Esophagus muscularis mucosa (tissue), 4 donors: ENCODE results near the gene ADGRB3. TPM values are rescaled to one million over a fixed set of nuclear protein-coding genes. Genes with fewer than 3 reads are reported as not detected.
"Not testable (repeated sequence)": the region's sequence is repeated elsewhere in the genome, so short reads cannot be mapped to it uniquely, and the experiment has no call there.

Experiments
- DNase-seq: peaks from one replicate; pipeline ENCODE4 v3.0.0-alpha.2; 2017; ENCODE audit errors: extremely low spot score
- H3K27ac ChIP-seq, 4 donors: fragments of 200-600 bp; sonication (generic); replicated peaks in 1 of 4; 1 replicate in 3 of 4; 2 replicates in 1 of 4; pipeline ENCODE4 v1.5.1; 2016 to 2019; ENCODE audit warnings: mild to moderate bottlenecking in 1 of 4
- H3K27me3 ChIP-seq, 4 donors: fragments of 200-600 bp; sonication (generic); one replicate each; pipeline versions ENCODE4 v1.5.1 to v1.6.0; 2016 to 2019
- H3K36me3 ChIP-seq, 4 donors: fragments of 200-600 bp; sonication (generic); one replicate each; pipeline ENCODE4 v1.5.1; 2016 to 2019
- H3K4me1 ChIP-seq, 4 donors: fragments of 200-600 bp; sonication (generic); one replicate each; pipeline ENCODE4 v1.5.1; 2016 to 2019
- H3K4me3 ChIP-seq, 4 donors: fragments of 200-600 bp; sonication (generic); 1 replicate in 2 of 4; 2 replicates in 2 of 4; pipeline ENCODE4 v1.5.1; 2016 to 2019; ENCODE audit warnings: mild to moderate bottlenecking in 4 of 4, moderate library complexity in 1 of 4
- H3K9me3 ChIP-seq, 4 donors: fragments of 200-600 bp; sonication (generic); 1 replicate in 3 of 4; 2 replicates in 1 of 4; pipeline ENCODE4 v1.5.1; 2016 to 2019
- CTCF ChIP-seq, 3 experiments: fragments of 200-600 bp in 2 of 3; fragments of 450-650 bp in 1 of 3; sonication (generic) in 2 of 3; IDR thresholded peaks; one replicate each; pipeline ENCODE4 v1.5.1; 2017 to 2019; ENCODE audit warnings: antibody characterized with exemption in 3 of 3, mild to moderate bottlenecking in 2 of 3, moderate library complexity in 1 of 3
- EP300 ChIP-seq: sonication (generic); formaldehyde crosslinking; IDR thresholded peaks from one replicate; pipeline ENCODE4 v1.6.1; 2017; ENCODE audit warnings: antibody characterized with exemption
- POLR2A ChIP-seq: fragments of 450-650 bp; IDR thresholded peaks from one replicate; pipeline ENCODE4 v1.6.1; 2017; ENCODE audit warnings: antibody characterized with exemption, moderate library complexity, mild to moderate bottlenecking, low read depth
- POLR2AphosphoS5 ChIP-seq, 2 donors: sonication (generic); formaldehyde crosslinking; IDR thresholded peaks; one replicate each; pipeline ENCODE4 v1.6.1; 2017; ENCODE audit warnings: antibody characterized with exemption in 2 of 2
- WGBS: methylation state at CpG from one replicate; pipeline ENCODE4 v1.1.5; 2018; 5-methylcytosine and 5-hydroxymethylcytosine counted together
- intact Hi-C: fragments of 100-400 bp; cut with DNase I; formaldehyde crosslinking; loops from one replicate; pipeline ENCODE4 v1.15.1; 2023
- total RNA-seq, 4 donors: library from RNA; depleted of rRNA; stranded (reverse); fragments of >200 nt; gene quantifications; one replicate each; pipeline versions ENCODE4 v1.1.0 to v1.2.1, GENCODE V29; 2016

ADGRB3 gene
- total RNA-seq, 4 donors from 2014 or later, result 4.9 to 6.3 (median 5.8) TPM

GRCh38 chr6:68776354-68776753, 141.3 kb downstream of the ADGRB3 start:
- Histone ChIP-seq H3K4me1 (peaks cover 0 to 4% (median 0%) of the 10 kb centered on the region in 4 donors), H3K36me3 (no peaks in the 10 kb centered on the region), H3K27ac (no peak overlapping the region), H3K4me3 (no peak overlapping the region), H3K9me3 (no peaks in the 10 kb centered on the region), H3K27me3 (no peaks in the 10 kb centered on the region)
- TF ChIP-seq POLR2A, result no peak
- TF ChIP-seq CTCF (IDR thresholded peaks at IDR 0.05), result no peak
- TF ChIP-seq EP300, result no peak
- TF ChIP-seq POLR2AphosphoS5 (IDR thresholded peaks at IDR 0.05), result no peak
- no peak for DNase-seq
- WGBS, result 72% methylated on average over 2 of the region's 2 CpGs
- intact Hi-C loops, result loop anchor here (5.0 kb wide), 1 partner anchor 139 kb away; the partner anchor contains the start of gene ADGRB3

DNA sequence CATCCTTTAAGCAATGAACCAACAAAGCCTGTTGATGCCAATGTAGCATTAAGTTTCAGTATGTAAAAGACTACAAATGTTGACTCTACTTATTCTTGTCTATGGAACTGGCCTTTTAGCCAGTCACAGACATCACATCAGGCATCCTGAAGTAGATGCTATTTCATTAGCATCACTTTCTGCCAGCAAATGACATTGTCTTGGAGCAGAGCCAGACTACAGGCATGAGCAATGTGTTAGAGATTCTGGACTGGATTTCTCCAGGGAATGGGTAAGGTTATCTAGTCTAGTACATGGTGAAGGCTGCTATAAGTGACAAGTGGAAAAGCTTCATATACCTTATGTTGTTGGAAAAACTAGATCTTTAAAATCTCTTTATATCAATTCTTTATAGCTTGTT, 142.9 kb downstream of the ADGRB3 start:
- intact Hi-C loops, result loop anchor here (5.0 kb wide), 1 partner anchor 141 kb away; the partner anchor contains the start of gene ADGRB3
- Histone ChIP-seq H3K4me1 (peaks cover 0 to 4% (median 0%) of the 10 kb centered on the region in 4 donors), H3K27me3 (no peaks in the 10 kb centered on the region), H3K9me3 (no peaks in the 10 kb centered on the region), H3K27ac (no peak overlapping the region), H3K36me3 (no peaks in the 10 kb centered on the region), H3K4me3 (no peak overlapping the region)
- TF ChIP-seq CTCF (IDR thresholded peaks at IDR 0.05) (no peak), POLR2AphosphoS5 (IDR thresholded peaks at IDR 0.05) (no peak), POLR2A (no peak), EP300 (no peak)
- DNase-seq, result no peak

GRCh38 chr6:68778356-68779020, 143.4 kb downstream of the ADGRB3 start:
- 53% methylated on average over 5 of the region's 5 CpGs for WGBS
- H3K9me3 ChIP-seq, result no peaks in the 10 kb centered on the region
- intact Hi-C loops, result loop anchor here (5.0 kb wide), 1 partner anchor 141 kb away; the partner anchor contains the start of gene ADGRB3
- H3K4me3 ChIP-seq, result no peak overlapping the region
- DNase-seq, result no peak
- no peaks in the 10 kb centered on the region for H3K36me3 ChIP-seq
- H3K4me1 ChIP-seq, result peaks cover 0 to 4% (median 0%) of the 10 kb centered on the region in 4 donors
- no peak overlapping the region for H3K27ac ChIP-seq
- TF ChIP-seq EP300, result no peak
- TF ChIP-seq CTCF (IDR thresholded peaks at IDR 0.05), result peak; percentile 33 to 44 (median 35)
- TF ChIP-seq POLR2AphosphoS5 (IDR thresholded peaks at IDR 0.05), result no peak
- H3K27me3 ChIP-seq, result no peaks in the 10 kb centered on the region

DNA sequence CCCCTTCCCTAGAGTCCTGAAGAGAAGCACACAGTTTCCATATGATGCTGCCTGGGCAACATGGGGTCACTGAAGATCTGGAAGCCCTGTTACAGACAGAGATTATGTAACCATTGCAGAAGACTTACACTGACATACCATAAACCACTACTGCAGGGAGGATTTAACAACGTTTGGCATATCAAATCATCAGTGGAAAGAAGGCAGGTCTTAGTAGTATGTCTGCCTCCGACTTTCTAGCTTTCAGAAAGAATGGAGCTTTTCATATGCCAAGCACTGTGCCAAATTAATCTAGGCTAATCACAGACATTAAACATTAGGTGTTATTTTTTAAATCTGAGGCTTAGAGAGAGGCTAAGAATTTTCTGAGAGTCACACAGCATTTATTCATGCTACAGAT, 144.3 kb downstream of the ADGRB3 start:
- Histone ChIP-seq H3K9me3 (no peaks in the 10 kb centered on the region), H3K4me1 (peaks cover 0 to 4% (median 0%) of the 10 kb centered on the region in 4 donors), H3K36me3 (no peaks in the 10 kb centered on the region), H3K4me3 (no peak overlapping the region), H3K27ac (no peak overlapping the region), H3K27me3 (no peaks in the 10 kb centered on the region)
- no peak for DNase-seq
- WGBS, result 44% methylated on average over 2 of the region's 2 CpGs
- intact Hi-C loops, result loop anchor here (5.0 kb wide), 1 partner anchor 142 kb away; the partner anchor contains the start of gene ADGRB3
- TF ChIP-seq CTCF (IDR thresholded peaks at IDR 0.05) (no peak), POLR2A (no peak), EP300 (no peak), POLR2AphosphoS5 (IDR thresholded peaks at IDR 0.05) (no peak)

DNA sequence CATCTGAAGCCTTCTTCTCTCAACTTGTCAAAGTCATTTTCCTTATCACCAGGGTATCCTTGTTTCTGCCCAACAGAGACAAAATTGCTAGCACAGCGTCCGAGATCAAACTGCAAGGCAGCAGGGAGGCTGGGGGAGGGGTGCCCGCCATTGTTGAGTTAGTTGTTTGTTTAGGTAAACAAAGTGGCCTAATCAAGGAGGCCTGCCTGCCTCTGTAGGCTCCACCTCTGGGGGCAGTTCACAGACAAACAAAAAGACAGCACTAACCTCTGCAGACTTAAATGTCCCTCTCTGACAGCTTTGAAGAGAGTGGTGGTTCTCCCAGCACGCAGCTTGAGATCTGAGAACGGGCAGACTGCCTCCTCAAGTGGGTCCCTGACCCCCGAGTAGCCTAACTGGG, 155.0 kb downstream of the ADGRB3 start:
- H3K27me3 ChIP-seq, H3K4me3 ChIP-seq, H3K4me1 ChIP-seq, H3K9me3 ChIP-seq, H3K36me3 ChIP-seq, H3K27ac ChIP-seq, DNase-seq, intact Hi-C loops: not testable (repeated sequence)
- 85% methylated on average over 6 of the region's 6 CpGs for WGBS

DNA sequence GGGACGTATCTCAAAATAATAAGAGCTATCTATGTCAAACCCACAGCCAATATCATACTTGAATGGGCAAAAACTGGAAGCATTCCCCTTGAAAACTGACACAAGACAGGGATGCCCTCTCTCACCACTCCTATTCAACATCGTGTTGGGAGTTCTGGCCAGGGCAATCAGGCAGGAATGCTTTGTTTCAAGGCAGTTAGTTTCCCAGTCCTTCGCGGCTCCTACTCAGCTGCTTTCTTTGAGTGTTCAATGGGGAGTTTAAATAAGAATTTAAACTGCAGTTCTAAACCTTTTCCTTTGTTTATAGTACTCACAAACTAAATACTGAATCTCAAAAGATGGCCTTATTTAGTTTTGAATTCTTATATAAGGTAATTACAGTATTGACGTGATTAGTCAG, 179.9 kb downstream of the ADGRB3 start:
- 71% methylated on average over 5 of the region's 5 CpGs for WGBS
- intact Hi-C loops, H3K9me3 ChIP-seq, H3K36me3 ChIP-seq, H3K4me1 ChIP-seq, DNase-seq, H3K27me3 ChIP-seq, H3K27ac ChIP-seq, H3K4me3 ChIP-seq: not testable (repeated sequence)
